Mesenchymal stem cell (in vitro differentiated cells and primary cell): ENCODE results near the gene MALT1.
A peak's percentile ranks its signal among the peaks of the same experiment; 100 is the strongest.

Experiments
- DNase-seq: peaks from one replicate; pipeline ENCODE4 v3.0.0-alpha.2; 2013
- H2AFZ ChIP-seq: one replicate; pipeline ENCODE4 v1.6.1; 2013; ENCODE audit warnings: low read depth, mild to moderate bottlenecking, control low read depth, inconsistent platforms, low read length, moderate library complexity
- H2AK5ac ChIP-seq: 2 replicates; pipeline ENCODE4 v1.6.1; 2013; ENCODE audit warnings: low read length, moderate library complexity, mild to moderate bottlenecking, inconsistent platforms; ENCODE audit not compliant: severe bottlenecking
- H2BK120ac ChIP-seq: one replicate; pipeline ENCODE4 v1.6.1; 2013; ENCODE audit warnings: low read depth, mild to moderate bottlenecking, inconsistent platforms, low read length, moderate library complexity
- H2BK12ac ChIP-seq, 2 experiments: one replicate each; pipeline ENCODE4 v1.6.1; 2013; ENCODE audit warnings: inconsistent platforms in 2 of 2, low read length in 2 of 2, mild to moderate bottlenecking in 2 of 2, moderate library complexity in 2 of 2, control low read depth in 1 of 2
- H2BK15ac ChIP-seq: one replicate; pipeline ENCODE4 v1.6.1; 2013; ENCODE audit warnings: mild to moderate bottlenecking, low read depth, inconsistent platforms; ENCODE audit not compliant: poor library complexity, severe bottlenecking
- H2BK5ac ChIP-seq: 2 replicates; pipeline ENCODE4 v1.6.1; 2013; ENCODE audit warnings: low read depth, mild to moderate bottlenecking, low read length, control low read depth, inconsistent platforms; ENCODE audit not compliant: poor library complexity, severe bottlenecking
- H3K14ac ChIP-seq, 2 experiments: one replicate each; pipeline ENCODE4 v1.6.1; 2013; ENCODE audit warnings: inconsistent platforms in 2 of 2, low read length in 2 of 2, control low read depth in 1 of 2, mild to moderate bottlenecking in 1 of 2, moderate library complexity in 1 of 2
- H3K18ac ChIP-seq, 2 experiments: one replicate each; pipeline ENCODE4 v1.6.1; 2013; ENCODE audit warnings: inconsistent platforms in 2 of 2, low read length in 2 of 2, control low read depth in 1 of 2, low read depth in 1 of 2, mild to moderate bottlenecking in 1 of 2
- H3K23ac ChIP-seq, 2 experiments: one replicate each; pipeline ENCODE4 v1.6.1; 2013; ENCODE audit warnings: inconsistent platforms in 2 of 2, low read length in 2 of 2, mild to moderate bottlenecking in 2 of 2, moderate library complexity in 2 of 2, control low read depth in 1 of 2
- H3K27ac ChIP-seq: 2 replicates; pipeline ENCODE4 v1.5.1; 2013; ENCODE audit warnings: mild to moderate bottlenecking, moderate library complexity, low read length, control low read depth, inconsistent platforms; ENCODE audit not compliant: poor library complexity, severe bottlenecking
- H3K27me3 ChIP-seq, 2 experiments: 2 replicates each; pipeline versions ENCODE4 v1.6.1 to v1.7.0; 2013; ENCODE audit warnings: low read length in 2 of 2, mild to moderate bottlenecking in 2 of 2, moderate library complexity in 2 of 2, control low read depth in 1 of 2, inconsistent platforms in 1 of 2; ENCODE audit not compliant: control insufficient read depth in 1 of 2, insufficient read depth in 1 of 2
- H3K36me3 ChIP-seq, 2 experiments: 2 replicates each; pipeline versions ENCODE4 v1.6.1 to v1.7.0; 2013; ENCODE audit warnings: low read length in 2 of 2, control low read depth in 1 of 2, inconsistent platforms in 1 of 2, low read depth in 1 of 2, mild to moderate bottlenecking in 1 of 2; ENCODE audit not compliant: insufficient read depth in 2 of 2, control insufficient read depth in 1 of 2
- H3K4ac ChIP-seq, 2 experiments: one replicate each; pipeline ENCODE4 v1.6.1; 2013; ENCODE audit warnings: inconsistent platforms in 2 of 2, low read length in 2 of 2, mild to moderate bottlenecking in 2 of 2, moderate library complexity in 2 of 2, control low read depth in 1 of 2, low read depth in 1 of 2
- H3K4me1 ChIP-seq: 2 replicates; pipeline ENCODE4 v1.6.1; 2013; ENCODE audit warnings: low read depth, low read length, control low read depth; ENCODE audit not compliant: control insufficient read depth, insufficient read depth
- H3K4me2 ChIP-seq: 2 replicates; pipeline ENCODE4 v1.6.1; 2013; ENCODE audit warnings: low read length, mild to moderate bottlenecking, inconsistent platforms; ENCODE audit not compliant: poor library complexity, severe bottlenecking
- H3K4me3 ChIP-seq, 2 experiments: 2 replicates each; pipeline versions ENCODE4 v1.5.1 to v1.7.0; 2013; ENCODE audit warnings: low read length in 2 of 2, mild to moderate bottlenecking in 2 of 2, control low read depth in 1 of 2, low read depth in 1 of 2; ENCODE audit not compliant: insufficient read depth in 1 of 2
- H3K79me1 ChIP-seq: replicated peaks from 2 replicates; pipeline ENCODE4 v1.6.1; 2013; ENCODE audit warnings: mild to moderate bottlenecking, control low read depth, low read length, inconsistent platforms; ENCODE audit not compliant: poor library complexity, severe bottlenecking
- H3K9ac ChIP-seq: 2 replicates; pipeline ENCODE4 v1.7.0; 2013; ENCODE audit warnings: mild to moderate bottlenecking, low read length, moderate library complexity
- H3K9me3 ChIP-seq: 2 replicates; pipeline ENCODE4 v1.7.0; 2013; ENCODE audit warnings: mild to moderate bottlenecking, low read length; ENCODE audit not compliant: control insufficient read depth
- H4K8ac ChIP-seq: one replicate; pipeline ENCODE4 v1.6.1; 2013; ENCODE audit warnings: inconsistent platforms, mild to moderate bottlenecking, low read length, moderate library complexity
- H4K91ac ChIP-seq: one replicate; pipeline ENCODE4 v1.6.1; 2013; ENCODE audit warnings: mild to moderate bottlenecking, low read length, inconsistent platforms
- WGBS: methylation state at CpG from one replicate; pipeline ENCODE4 v1.1.7; 2013; ENCODE audit warnings: mixed read lengths; 5-methylcytosine and 5-hydroxymethylcytosine counted together

MALT1 gene

DNA sequence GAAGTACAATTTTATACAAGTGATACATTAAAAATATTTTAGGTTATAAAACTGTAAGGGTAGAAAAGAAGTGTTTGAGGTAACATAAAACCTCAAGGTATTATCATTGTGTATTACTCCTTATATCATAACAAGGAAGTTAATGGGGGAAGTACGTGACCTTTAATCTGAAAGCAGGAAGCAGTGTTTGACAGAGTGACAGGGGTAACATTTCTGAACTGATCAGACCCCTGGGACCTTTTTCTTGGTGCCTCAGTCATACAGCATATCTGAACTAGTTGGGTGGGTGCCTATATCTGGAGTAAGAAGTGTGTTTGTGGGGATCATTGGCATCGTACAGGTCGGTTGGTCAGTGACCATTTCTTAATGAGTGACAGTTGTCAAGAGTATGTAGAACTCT lies 43.0 kb downstream of the MALT1 start:
- H3K4ac ChIP-seq, result no peak overlapping the region
- no peak overlapping the region for H4K8ac ChIP-seq
- no peak overlapping the region for H2BK120ac ChIP-seq
- 94% methylated on average over 3 of the region's 3 CpGs for WGBS
- no peak overlapping the region for H3K14ac ChIP-seq
- no peak overlapping the region for H3K23ac ChIP-seq
- no peak overlapping the region for H2BK12ac ChIP-seq
- no peaks in the 10 kb centered on the region for H3K27me3 ChIP-seq
- no peak overlapping the region for H2BK5ac ChIP-seq
- no peak overlapping the region for H3K4me2 ChIP-seq
- H3K27ac ChIP-seq, result no peak overlapping the region
- peaks cover 12 to 50% of the 10 kb centered on the region in 2 experiments for H3K36me3 ChIP-seq
- H2AK5ac ChIP-seq, result no peak overlapping the region
- H3K79me1 ChIP-seq, result peaks cover 18% of the 10 kb centered on the region
- H3K9ac ChIP-seq, result no peak overlapping the region
- no peak overlapping the region for H3K4me3 ChIP-seq
- no peaks in the 10 kb centered on the region for H3K9me3 ChIP-seq
- H2AFZ ChIP-seq, result no peak overlapping the region
- no peak overlapping the region for H3K18ac ChIP-seq
- no peak for DNase-seq
- peaks cover 2% of the 10 kb centered on the region for H3K4me1 ChIP-seq
- H4K91ac ChIP-seq, result no peak overlapping the region
- H2BK15ac ChIP-seq, result no peak overlapping the region

DNA sequence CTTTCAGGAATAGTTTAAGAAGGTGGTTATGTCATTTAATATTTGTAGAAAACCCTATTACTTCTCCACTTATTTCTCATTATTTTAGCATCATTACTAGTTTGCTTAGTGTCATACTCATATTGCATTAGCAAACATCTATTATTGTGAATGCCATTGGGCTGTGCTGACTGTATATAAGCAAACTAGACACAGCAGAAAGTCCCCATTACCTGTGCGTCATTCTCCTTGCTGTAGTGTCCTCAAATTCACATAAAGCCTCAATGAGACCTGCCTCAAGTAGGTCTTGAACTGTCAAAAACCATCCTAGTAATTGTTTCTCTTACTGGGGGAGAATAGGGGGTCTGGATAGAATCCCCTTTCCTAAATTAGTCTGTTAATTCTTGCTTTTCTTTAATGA lies 43.6 kb downstream of the MALT1 start:
- Histone ChIP-seq H3K23ac (no peak overlapping the region), H3K14ac (no peak overlapping the region), H3K4ac (no peak overlapping the region), H4K8ac (no peak overlapping the region), H2AK5ac (no peak overlapping the region), H3K9me3 (no peaks in the 10 kb centered on the region), H3K4me3 (no peak overlapping the region), H3K27ac (no peak overlapping the region), H3K18ac (no peak overlapping the region), H2BK12ac (no peak overlapping the region), H3K4me1 (peaks cover 2% of the 10 kb centered on the region), H4K91ac (no peak overlapping the region), H3K9ac (no peak overlapping the region), H2BK15ac (no peak overlapping the region), H3K79me1 (peaks cover 21% of the 10 kb centered on the region), H2BK120ac (no peak overlapping the region), H3K27me3 (no peaks in the 10 kb centered on the region), H3K4me2 (no peak overlapping the region), H3K36me3 (peaks cover 15 to 50% of the 10 kb centered on the region in 2 experiments), H2BK5ac (no peak overlapping the region), H2AFZ (no peak overlapping the region)
- no peak for DNase-seq
- WGBS, result 100% methylated on average over 1 of the region's 1 CpG

DNA sequence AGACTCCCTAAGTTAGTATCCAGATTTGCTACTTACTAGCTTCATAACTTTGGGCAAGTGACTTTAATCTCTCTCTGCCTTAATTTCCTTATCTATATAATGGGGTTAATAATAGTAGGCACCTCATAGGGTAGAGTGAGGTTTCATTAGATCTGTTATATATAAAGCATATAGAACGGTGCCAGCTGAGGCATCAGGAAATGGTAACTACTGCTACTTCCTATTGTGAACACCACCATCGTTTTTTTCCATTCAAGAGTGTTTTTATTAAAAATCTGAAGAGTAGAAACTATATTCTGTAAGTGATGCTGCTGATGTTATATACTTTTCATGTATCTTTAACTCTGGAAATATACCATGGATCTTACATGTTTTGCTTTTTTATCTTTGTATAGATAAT lies 44.3 kb downstream of the MALT1 start:
- no peak overlapping the region for H2BK15ac ChIP-seq
- no peak overlapping the region for H4K8ac ChIP-seq
- H3K18ac ChIP-seq, result no peak overlapping the region
- no peak overlapping the region for H3K23ac ChIP-seq
- H2BK5ac ChIP-seq, result no peak overlapping the region
- no peak overlapping the region for H2AFZ ChIP-seq
- peaks cover 2% of the 10 kb centered on the region for H3K4me1 ChIP-seq
- H2AK5ac ChIP-seq, result no peak overlapping the region
- H3K4me2 ChIP-seq, result no peak overlapping the region
- H3K14ac ChIP-seq, result no peak overlapping the region
- no peak overlapping the region for H3K9ac ChIP-seq
- no peak overlapping the region for H3K4me3 ChIP-seq
- H3K27me3 ChIP-seq, result no peaks in the 10 kb centered on the region
- no peak overlapping the region for H4K91ac ChIP-seq
- no peak overlapping the region for H2BK120ac ChIP-seq
- H3K79me1 ChIP-seq, result peaks cover 21% of the 10 kb centered on the region
- DNase-seq, result no peak
- no peak overlapping the region for H3K27ac ChIP-seq
- H2BK12ac ChIP-seq, result no peak overlapping the region
- no CpG with 5 or more reads among the region's 2 CpGs for WGBS
- H3K9me3 ChIP-seq, result no peaks in the 10 kb centered on the region
- no peak overlapping the region for H3K4ac ChIP-seq
- peaks cover 15 to 50% of the 10 kb centered on the region in 2 experiments for H3K36me3 ChIP-seq

DNA sequence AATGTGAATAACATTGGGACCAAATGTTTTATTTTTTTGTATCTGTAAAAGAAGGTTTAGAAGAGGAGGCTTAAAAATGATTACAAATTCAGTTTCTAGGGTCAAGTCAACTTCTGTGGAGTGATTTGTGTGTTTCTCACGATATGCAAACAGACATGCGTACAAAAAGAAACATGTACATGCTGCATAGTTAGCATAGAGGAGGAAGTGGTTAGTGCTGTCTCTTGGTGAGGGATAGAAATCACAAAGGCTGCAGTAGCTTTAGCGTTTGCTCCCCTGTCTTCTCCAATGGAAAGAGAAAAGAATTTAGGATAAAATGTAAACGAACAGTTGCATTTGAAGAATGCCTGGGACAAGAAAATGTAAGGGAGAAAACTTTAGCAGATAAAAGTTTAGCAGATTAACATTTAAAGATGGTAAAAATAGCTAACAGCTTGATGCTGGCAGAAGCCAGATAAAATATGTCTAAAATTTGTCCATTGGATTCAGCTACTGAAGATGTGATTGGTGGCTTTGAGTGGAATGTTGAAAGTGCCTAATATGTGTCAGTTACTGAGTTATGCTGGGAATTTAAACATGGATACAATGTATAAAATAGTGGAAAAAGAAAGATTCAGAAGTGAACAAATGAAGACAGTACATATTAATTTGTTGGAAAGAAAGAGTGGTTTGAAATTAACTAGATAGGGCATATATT lies 44.9 kb downstream of the MALT1 start:
- no peak overlapping the region for H3K18ac ChIP-seq
- WGBS, result 41% methylated on average over 4 of the region's 4 CpGs
- H2BK15ac ChIP-seq, result no peak overlapping the region

More for the DNA sequence above, 44.9 kb downstream of the MALT1 start:
- no peak overlapping the region for H3K4me3 ChIP-seq
- H4K8ac ChIP-seq, result no peak overlapping the region
- no peak overlapping the region for H3K4me2 ChIP-seq
- no peak overlapping the region for H2BK120ac ChIP-seq
- no peak overlapping the region for H3K27ac ChIP-seq
- no peak overlapping the region for H2BK12ac ChIP-seq
- no peak overlapping the region for H2AK5ac ChIP-seq
- no peaks in the 10 kb centered on the region for H3K9me3 ChIP-seq
- no peak overlapping the region for H2AFZ ChIP-seq
- H3K4me1 ChIP-seq, result peaks cover 2% of the 10 kb centered on the region
- no peak overlapping the region for H3K14ac ChIP-seq
- peaks cover 15 to 47% of the 10 kb centered on the region in 2 experiments for H3K36me3 ChIP-seq
- no peak overlapping the region for H4K91ac ChIP-seq
- peaks cover 21% of the 10 kb centered on the region for H3K79me1 ChIP-seq
- H3K23ac ChIP-seq, result no peak overlapping the region
- no peak overlapping the region for H3K4ac ChIP-seq
- no peaks in the 10 kb centered on the region for H3K27me3 ChIP-seq
- DNase-seq, result peak; percentile 67
- H3K9ac ChIP-seq, result no peak overlapping the region
- H2BK5ac ChIP-seq, result no peak overlapping the region
